HepG2 (cell line): Measurements from ENCODE around the gene GPN2. TPM values are rescaled to one million over a fixed set of nuclear protein-coding genes. Genes with fewer than 3 reads are reported as not detected.
A peak's percentile ranks its signal among the peaks of the same experiment; 100 is the strongest.

ENCODE experiments used
- EEA1 ChIP-seq: sonication (generic); formaldehyde crosslinking; IDR thresholded peaks from 2 replicates; pipeline ENCODE4 v1.5.1; 2020; ENCODE audit warnings: mild to moderate bottlenecking, missing genetic modification reagents, borderline replicate concordance
- EED ChIP-seq: sonication (generic); formaldehyde crosslinking; IDR thresholded peaks from 2 replicates; pipeline ENCODE4 v1.5.0; 2020; ENCODE audit warnings: mild to moderate bottlenecking, missing genetic modification reagents
- ISL2 ChIP-seq: sonication (generic); formaldehyde crosslinking; IDR thresholded peaks from 2 replicates; pipeline ENCODE4 v1.5.0; 2020; ENCODE audit warnings: missing genetic modification reagents
- KLF16 ChIP-seq, 2 experiments: sonication (generic) in 1 of 2; formaldehyde crosslinking in 1 of 2; IDR thresholded peaks; 2 replicates each; pipeline versions ENCODE4 v1.6.1 to v1.8.0; 2016 to 2023; ENCODE audit warnings: missing genetic modification reagents in 2 of 2, missing compliant biosample characterization in 1 of 2
- NFE2L2 ChIP-seq: fragments of 150-350 bp; IDR thresholded peaks from 2 replicates; pipeline ENCODE4 v1.6.1; 2014; ENCODE audit warnings: low read length
- NR2F6 ChIP-seq, 2 experiments: IDR thresholded peaks; 2 replicates each; pipeline ENCODE4 v1.6.1; 2016; ENCODE audit warnings: antibody characterized with exemption in 1 of 2, mild to moderate bottlenecking in 1 of 2
- PHF20 ChIP-seq: sonication (generic); formaldehyde crosslinking; IDR thresholded peaks from 2 replicates; pipeline ENCODE4 v1.5.0; 2020; ENCODE audit warnings: mild to moderate bottlenecking, missing genetic modification reagents
- RCOR2 ChIP-seq: IDR thresholded peaks from 2 replicates; pipeline ENCODE4 v1.6.1; 2016; ENCODE audit warnings: missing biosample characterization, missing genetic modification reagents
- SALL1 ChIP-seq: sonication (generic); formaldehyde crosslinking; IDR thresholded peaks from 2 replicates; pipeline ENCODE4 v1.8.0; 2022; ENCODE audit warnings: mild to moderate bottlenecking, missing genetic modification reagents
- SPEN ChIP-seq: sonication (generic); formaldehyde crosslinking; IDR thresholded peaks from 2 replicates; pipeline ENCODE4 v1.5.1; 2020; ENCODE audit warnings: low read depth, mild to moderate bottlenecking, missing genetic modification reagents
- TGIF2 ChIP-seq: IDR thresholded peaks from 2 replicates; pipeline ENCODE4 v1.6.1; 2016; ENCODE audit warnings: control low read depth, missing compliant biosample characterization
- ZFYVE20 ChIP-seq: sonication (generic); formaldehyde crosslinking; IDR thresholded peaks from 2 replicates; pipeline ENCODE4 v1.8.0; 2023; ENCODE audit warnings: low read depth, mild to moderate bottlenecking, moderate library complexity, missing genetic modification reagents, borderline replicate concordance
- ZNF34 ChIP-seq: sonication (generic); formaldehyde crosslinking; IDR thresholded peaks from 2 replicates; pipeline ENCODE4 v1.4.0; 2020; ENCODE audit warnings: mild to moderate bottlenecking, missing genetic modification reagents, borderline replicate concordance
- ZNF382 ChIP-seq: sonication (generic); formaldehyde crosslinking; IDR thresholded peaks from 2 replicates; pipeline ENCODE4 v1.5.0; 2020; ENCODE audit warnings: missing genetic modification reagents, mild to moderate bottlenecking, borderline replicate concordance
- ZNF430 ChIP-seq: sonication (generic); formaldehyde crosslinking; IDR thresholded peaks from 2 replicates; pipeline ENCODE4 v1.9.0; 2021; ENCODE audit warnings: mild to moderate bottlenecking, missing genetic modification reagents
- ZNF468 ChIP-seq: sonication (generic); formaldehyde crosslinking; IDR thresholded peaks from 2 replicates; pipeline ENCODE4 v1.8.0; 2022; ENCODE audit warnings: mild to moderate bottlenecking, moderate library complexity, missing genetic modification reagents
- ZNF644 ChIP-seq: IDR thresholded peaks from 2 replicates; pipeline ENCODE4 v1.6.1; 2016; ENCODE audit warnings: low read depth
- polyA plus RNA-seq, 8 experiments: library from polyadenylated mRNA; depleted of rRNA in 3 of 8; stranded (reverse) in 7 of 8; unstranded in 1 of 8; fragments of >200 nt; fragmentation: Illumina TruSeq in 4 of 8; extraction: Trizol in 4 of 8; gene quantifications; 2 replicates each; pipeline versions ENCODE4 v1.2.1 to v1.2.3, GENCODE V29; 2011 to 2016; ENCODE audit warnings: low read depth in 4 of 8, missing spikeins in 1 of 8, mixed read lengths in 1 of 8; ENCODE audit not compliant: insufficient read depth in 1 of 8
- total RNA-seq, 5 experiments: library from RNA; depleted of rRNA; stranded (reverse); fragments of >200 nt; fragmentation: Illumina TruSeq; extraction: Trizol; gene quantifications; 2 replicates each; pipeline ENCODE4 v1.2.3, GENCODE V29; 2016; ENCODE audit warnings: low read depth in 1 of 5
- TF ChIP-seq, protein P1 (sequence below): sonication (generic); formaldehyde crosslinking; IDR thresholded peaks from 2 replicates; pipeline ENCODE4 v1.5.0; 2020; ENCODE audit warnings: missing genetic modification reagents, mild to moderate bottlenecking, borderline replicate concordance
- TF ChIP-seq, protein P2 (sequence below): conservative IDR thresholded peaks from 2 replicates; pipeline ENCODE4 v1.6.1; 2018; ENCODE audit warnings: missing genetic modification reagents
- TF ChIP-seq, protein P3 (sequence below): sonication (generic); formaldehyde crosslinking; IDR thresholded peaks from 2 replicates; pipeline ENCODE4 v1.4.0; 2020; ENCODE audit warnings: missing genetic modification reagents
- TF ChIP-seq, protein P4 (sequence below): sonication (generic); formaldehyde crosslinking; IDR thresholded peaks from 2 replicates; pipeline ENCODE4 v1.5.1; 2020; ENCODE audit warnings: missing genetic modification reagents, mild to moderate bottlenecking, borderline replicate concordance
- TF ChIP-seq, protein P5 (sequence below): sonication (generic); formaldehyde crosslinking; IDR thresholded peaks from 2 replicates; pipeline ENCODE4 v1.4.0; 2020; ENCODE audit warnings: missing genetic modification reagents, mild to moderate bottlenecking, borderline replicate concordance

Gene GPN2
- total and polyA plus RNA-seq, 2 of the 13 experiments (the other 11 are each of a cell fraction or from before 2014, with no cell fraction given), result 19.3 to 38.9 TPM

DNA sequence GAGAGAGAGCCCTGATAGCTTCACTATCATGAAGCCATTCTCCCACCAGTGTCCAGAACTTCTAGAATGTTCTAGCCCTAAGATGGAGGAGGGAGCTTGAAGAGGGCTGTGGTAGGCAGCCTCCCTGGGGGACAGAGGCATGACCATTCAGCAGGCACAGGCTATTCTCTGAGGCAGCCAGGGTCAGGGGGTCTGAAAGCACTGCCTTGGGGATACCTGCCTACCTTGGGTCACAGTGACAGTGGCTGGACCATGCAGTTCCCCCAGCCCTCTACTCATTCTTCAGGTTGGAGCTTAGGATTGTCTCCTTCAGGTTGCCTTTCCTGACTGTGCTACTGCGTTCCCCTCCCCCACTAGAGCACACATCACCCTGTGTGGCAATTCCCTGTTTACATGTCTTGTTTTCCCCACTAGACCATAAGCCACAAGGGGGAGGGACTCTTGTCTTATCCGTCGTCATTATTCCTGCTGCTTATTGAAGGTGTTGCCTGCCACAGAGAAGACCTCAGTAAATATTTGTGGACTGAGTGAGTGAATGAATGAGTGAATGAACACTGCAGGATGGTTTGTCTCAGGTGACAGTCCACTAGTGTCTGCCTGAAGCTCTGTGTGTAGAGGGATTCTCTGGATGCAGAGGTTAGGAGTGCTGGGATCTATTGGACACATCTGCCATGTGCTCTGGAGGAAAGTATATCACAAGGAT is 58.4 kb downstream of the GPN2 start (continued):
- TF ChIP-seq NR2F6 (IDR thresholded peaks at IDR 0.05), result peak; percentile 33
- peak; percentile 78 for TF ChIP-seq NR2F6 (CRISPR knock-in tag; IDR thresholded peaks at IDR 0.05)
- TF ChIP-seq ZNF644, result no peak
- TF ChIP-seq, protein P1, sequence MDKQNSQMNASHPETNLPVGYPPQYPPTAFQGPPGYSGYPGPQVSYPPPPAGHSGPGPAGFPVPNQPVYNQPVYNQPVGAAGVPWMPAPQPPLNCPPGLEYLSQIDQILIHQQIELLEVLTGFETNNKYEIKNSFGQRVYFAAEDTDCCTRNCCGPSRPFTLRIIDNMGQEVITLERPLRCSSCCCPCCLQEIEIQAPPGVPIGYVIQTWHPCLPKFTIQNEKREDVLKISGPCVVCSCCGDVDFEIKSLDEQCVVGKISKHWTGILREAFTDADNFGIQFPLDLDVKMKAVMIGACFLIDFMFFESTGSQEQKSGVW (CRISPR knock-in tag), result no peak
- TF ChIP-seq, protein P2, sequence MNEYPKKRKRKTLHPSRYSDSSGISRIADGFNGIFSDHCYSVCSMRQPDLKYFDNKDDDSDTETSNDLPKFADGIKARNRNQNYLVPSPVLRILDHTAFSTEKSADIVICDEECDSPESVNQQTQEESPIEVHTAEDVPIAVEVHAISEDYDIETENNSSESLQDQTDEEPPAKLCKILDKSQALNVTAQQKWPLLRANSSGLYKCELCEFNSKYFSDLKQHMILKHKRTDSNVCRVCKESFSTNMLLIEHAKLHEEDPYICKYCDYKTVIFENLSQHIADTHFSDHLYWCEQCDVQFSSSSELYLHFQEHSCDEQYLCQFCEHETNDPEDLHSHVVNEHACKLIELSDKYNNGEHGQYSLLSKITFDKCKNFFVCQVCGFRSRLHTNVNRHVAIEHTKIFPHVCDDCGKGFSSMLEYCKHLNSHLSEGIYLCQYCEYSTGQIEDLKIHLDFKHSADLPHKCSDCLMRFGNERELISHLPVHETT (CRISPR knock-in tag), result no peak
- TF ChIP-seq ZNF34 (CRISPR knock-in tag), result no peak
- 0 out of 2 replicates have a peak, but pooled peaks have one; percentile 35 for TF ChIP-seq ZNF430 (CRISPR knock-in tag)
- no peak for TF ChIP-seq EEA1 (CRISPR knock-in tag)
- no peak for TF ChIP-seq ZNF468 (CRISPR knock-in tag)
- TF ChIP-seq EED, result no peak
- TF ChIP-seq, protein P3, sequence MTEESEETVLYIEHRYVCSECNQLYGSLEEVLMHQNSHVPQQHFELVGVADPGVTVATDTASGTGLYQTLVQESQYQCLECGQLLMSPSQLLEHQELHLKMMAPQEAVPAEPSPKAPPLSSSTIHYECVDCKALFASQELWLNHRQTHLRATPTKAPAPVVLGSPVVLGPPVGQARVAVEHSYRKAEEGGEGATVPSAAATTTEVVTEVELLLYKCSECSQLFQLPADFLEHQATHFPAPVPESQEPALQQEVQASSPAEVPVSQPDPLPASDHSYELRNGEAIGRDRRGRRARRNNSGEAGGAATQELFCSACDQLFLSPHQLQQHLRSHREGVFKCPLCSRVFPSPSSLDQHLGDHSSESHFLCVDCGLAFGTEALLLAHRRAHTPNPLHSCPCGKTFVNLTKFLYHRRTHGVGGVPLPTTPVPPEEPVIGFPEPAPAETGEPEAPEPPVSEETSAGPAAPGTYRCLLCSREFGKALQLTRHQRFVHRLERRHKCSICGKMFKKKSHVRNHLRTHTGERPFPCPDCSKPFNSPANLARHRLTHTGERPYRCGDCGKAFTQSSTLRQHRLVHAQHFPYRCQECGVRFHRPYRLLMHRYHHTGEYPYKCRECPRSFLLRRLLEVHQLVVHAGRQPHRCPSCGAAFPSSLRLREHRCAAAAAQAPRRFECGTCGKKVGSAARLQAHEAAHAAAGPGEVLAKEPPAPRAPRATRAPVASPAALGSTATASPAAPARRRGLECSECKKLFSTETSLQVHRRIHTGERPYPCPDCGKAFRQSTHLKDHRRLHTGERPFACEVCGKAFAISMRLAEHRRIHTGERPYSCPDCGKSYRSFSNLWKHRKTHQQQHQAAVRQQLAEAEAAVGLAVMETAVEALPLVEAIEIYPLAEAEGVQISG (CRISPR knock-in tag), result peak; percentile 59; the same call in 1 of the 2 replicates
- 0 out of 2 replicates have a peak, but pooled peaks have one; percentile 57 for TF ChIP-seq RCOR2
- no peak for TF ChIP-seq ZNF382 (CRISPR knock-in tag)
- TF ChIP-seq ZFYVE20 (CRISPR knock-in tag), result no peak
- no peak for TF ChIP-seq PHF20 (CRISPR knock-in tag)
- 0 out of 2 replicates have a peak, but pooled peaks have one; percentile 55 for TF ChIP-seq TGIF2
- TF ChIP-seq, protein P4, sequence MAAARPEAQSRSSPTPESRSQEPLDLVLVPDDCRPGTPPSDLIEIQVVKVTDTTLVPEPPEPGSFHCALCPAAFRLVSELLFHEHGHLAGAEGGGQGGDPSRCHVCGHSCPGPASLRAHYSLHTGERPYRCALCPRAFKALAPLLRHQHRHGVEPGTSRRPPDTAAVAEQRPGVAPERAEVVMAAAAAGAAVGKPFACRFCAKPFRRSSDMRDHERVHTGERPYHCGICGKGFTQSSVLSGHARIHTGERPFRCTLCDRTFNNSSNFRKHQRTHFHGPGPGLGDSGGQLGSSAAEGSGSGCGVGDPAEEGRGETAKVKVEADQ (CRISPR knock-in tag), result no peak
- TF ChIP-seq, protein P5, sequence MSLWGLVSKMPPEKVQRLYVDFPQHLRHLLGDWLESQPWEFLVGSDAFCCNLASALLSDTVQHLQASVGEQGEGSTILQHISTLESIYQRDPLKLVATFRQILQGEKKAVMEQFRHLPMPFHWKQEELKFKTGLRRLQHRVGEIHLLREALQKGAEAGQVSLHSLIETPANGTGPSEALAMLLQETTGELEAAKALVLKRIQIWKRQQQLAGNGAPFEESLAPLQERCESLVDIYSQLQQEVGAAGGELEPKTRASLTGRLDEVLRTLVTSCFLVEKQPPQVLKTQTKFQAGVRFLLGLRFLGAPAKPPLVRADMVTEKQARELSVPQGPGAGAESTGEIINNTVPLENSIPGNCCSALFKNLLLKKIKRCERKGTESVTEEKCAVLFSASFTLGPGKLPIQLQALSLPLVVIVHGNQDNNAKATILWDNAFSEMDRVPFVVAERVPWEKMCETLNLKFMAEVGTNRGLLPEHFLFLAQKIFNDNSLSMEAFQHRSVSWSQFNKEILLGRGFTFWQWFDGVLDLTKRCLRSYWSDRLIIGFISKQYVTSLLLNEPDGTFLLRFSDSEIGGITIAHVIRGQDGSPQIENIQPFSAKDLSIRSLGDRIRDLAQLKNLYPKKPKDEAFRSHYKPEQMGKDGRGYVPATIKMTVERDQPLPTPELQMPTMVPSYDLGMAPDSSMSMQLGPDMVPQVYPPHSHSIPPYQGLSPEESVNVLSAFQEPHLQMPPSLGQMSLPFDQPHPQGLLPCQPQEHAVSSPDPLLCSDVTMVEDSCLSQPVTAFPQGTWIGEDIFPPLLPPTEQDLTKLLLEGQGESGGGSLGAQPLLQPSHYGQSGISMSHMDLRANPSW, result no peak
- TF ChIP-seq NFE2L2, result no peak
- TF ChIP-seq ISL2 (CRISPR knock-in tag), result no peak
- TF ChIP-seq SALL1 (CRISPR knock-in tag), result peak; percentile 84
- TF ChIP-seq SPEN, result no peak
- TF ChIP-seq KLF16 (CRISPR knock-in tag; IDR thresholded peaks at IDR 0.05), result peak in 1 of 2 experiments; percentile 87; a peak in 2 of 4 replicates
